ENCODE data around the gene CHPF.

Gene CHPF

GRCh38 chr2:219540784-219541504, 2.7 kb downstream of the CHPF start:
- no CpG with 5 or more reads among the region's 12 CpGs for WGBS (ENCODE audit: insufficient coverage, insufficient read length)
- Histone ChIP-seq H3K9me3 (ENCODE audit: control insufficient read depth, insufficient read depth, low read length) (no peaks in the 10 kb centered on the region), H3K4me3 (ENCODE audit: low read length) (no peak overlapping the region)

GRCh38 chr2:219539926-219540678, 3.5 kb downstream of the CHPF start:
- DNase-seq (ENCODE audit: low read depth, low spot score) = no peak
- WGBS (ENCODE audit: insufficient coverage, insufficient read length) = no CpG with 5 or more reads among the region's 46 CpGs
- H3K4me1 ChIP-seq (ENCODE audit: control insufficient read depth, insufficient read depth, low read length) = peaks cover 11% of the 10 kb centered on the region; the same call in 1 of the 2 replicates

More at GRCh38 chr2:219540784-219541504, 2.7 kb downstream of the CHPF start:
- Histone ChIP-seq H3K36me3 (ENCODE audit: control insufficient read depth, insufficient read depth, low read length) (peaks cover 15% of the 10 kb centered on the region), H3K4me1 (ENCODE audit: control insufficient read depth, insufficient read depth, low read length) (peaks cover 11% of the 10 kb centered on the region; the same call in 1 of the 2 replicates), H3K27ac (ENCODE audit: low read length) (no peak overlapping the region), H3K27me3 (ENCODE audit: control insufficient read depth, insufficient read depth, low read length) (no peaks in the 10 kb centered on the region)
- no peak for DNase-seq (ENCODE audit: low read depth, low spot score)

DNA sequence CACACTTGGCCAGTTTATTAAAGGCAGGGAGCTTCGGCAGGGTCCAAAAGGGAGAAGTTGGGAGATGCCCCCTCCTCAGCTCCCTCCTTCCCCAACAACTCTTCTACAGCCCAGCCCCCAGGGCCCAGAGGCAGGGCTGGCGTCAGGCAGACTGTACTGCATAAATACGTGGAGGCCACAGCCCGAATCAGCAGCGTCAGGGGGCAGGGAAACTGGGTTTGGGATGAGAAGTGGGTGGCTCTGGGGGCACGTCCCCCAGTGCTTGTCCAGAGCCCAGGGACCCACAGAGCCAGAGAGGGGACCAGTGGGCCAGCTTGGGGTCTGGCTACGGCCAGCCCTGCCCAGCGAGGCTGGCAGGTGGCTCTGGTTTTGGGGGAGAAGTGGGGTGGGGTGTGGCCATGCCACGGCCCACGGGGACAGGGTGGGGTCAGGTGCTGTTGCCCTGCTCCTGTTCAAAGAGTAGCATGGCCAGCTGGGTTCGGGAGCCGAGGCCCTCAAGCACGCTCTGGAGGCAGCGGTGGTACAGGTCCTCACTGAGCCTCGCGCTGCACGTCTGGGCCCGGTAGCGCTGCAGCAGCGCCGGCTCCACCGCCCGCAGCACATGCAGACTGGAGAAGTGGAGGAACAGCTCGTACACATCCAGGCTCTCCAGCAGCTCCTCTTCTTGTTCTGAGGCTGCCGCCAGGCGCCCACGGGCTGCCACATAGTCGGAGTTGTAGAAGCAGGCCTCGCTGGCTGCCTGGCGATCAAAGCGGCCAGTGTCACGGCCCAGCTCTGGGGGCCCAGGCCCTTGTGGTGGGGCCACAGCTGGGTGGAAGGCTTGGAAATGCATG, 4.4 kb downstream of the CHPF start:
- Histone ChIP-seq H3K4me3 (ENCODE audit: low read length) (no peak overlapping the region), H3K27ac (ENCODE audit: low read length) (no peak overlapping the region), H3K27me3 (ENCODE audit: control insufficient read depth, insufficient read depth, low read length) (no peaks in the 10 kb centered on the region), H3K4me1 (ENCODE audit: control insufficient read depth, insufficient read depth, low read length) (peaks cover 9% of the 10 kb centered on the region; the same call in 1 of the 2 replicates), H3K9me3 (ENCODE audit: control insufficient read depth, insufficient read depth, low read length) (no peaks in the 10 kb centered on the region), H3K36me3 (ENCODE audit: control insufficient read depth, insufficient read depth, low read length) (peaks cover 15% of the 10 kb centered on the region)
- WGBS (ENCODE audit: insufficient coverage, insufficient read length) = no CpG with 5 or more reads among the region's 32 CpGs
- no peak for DNase-seq (ENCODE audit: low read depth, low spot score)

More at GRCh38 chr2:219539926-219540678, 3.5 kb downstream of the CHPF start:
- no peak overlapping the region for H3K27ac ChIP-seq (ENCODE audit: low read length)
- no peaks in the 10 kb centered on the region for H3K27me3 ChIP-seq (ENCODE audit: control insufficient read depth, insufficient read depth, low read length)
- H3K9me3 ChIP-seq (ENCODE audit: control insufficient read depth, insufficient read depth, low read length) = no peaks in the 10 kb centered on the region
- H3K4me3 ChIP-seq (ENCODE audit: low read length) = no peak overlapping the region
- peaks cover 15% of the 10 kb centered on the region for H3K36me3 ChIP-seq (ENCODE audit: control insufficient read depth, insufficient read depth, low read length)

DNA sequence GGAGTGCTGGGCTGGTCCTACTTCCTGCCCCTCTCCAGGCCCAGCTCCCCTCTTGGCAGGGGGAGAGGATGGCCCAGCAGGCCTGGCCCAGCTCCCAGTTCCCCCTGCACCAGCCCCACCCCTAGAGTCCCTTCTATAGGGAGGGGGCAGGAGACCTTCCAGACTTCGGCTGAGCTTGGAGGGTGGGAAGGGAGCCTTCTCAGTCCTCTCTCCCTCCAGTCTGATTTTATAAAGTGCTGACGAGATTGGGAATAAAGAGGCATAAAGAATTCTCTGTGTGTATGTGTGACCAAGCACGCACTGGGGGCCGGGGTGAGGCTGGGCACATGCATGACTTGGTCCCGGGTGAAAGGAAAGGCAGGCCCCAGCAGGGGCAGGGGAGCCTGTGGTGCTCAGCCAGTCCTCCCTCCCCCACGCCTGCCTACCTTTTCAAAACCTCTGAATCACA, 5.1 kb downstream of the CHPF start:
- Histone ChIP-seq H3K9me3 (ENCODE audit: control insufficient read depth, insufficient read depth, low read length) (no peaks in the 10 kb centered on the region), H3K36me3 (ENCODE audit: control insufficient read depth, insufficient read depth, low read length) (peaks cover 15% of the 10 kb centered on the region), H3K27ac (ENCODE audit: low read length) (no peak overlapping the region), H3K27me3 (ENCODE audit: control insufficient read depth, insufficient read depth, low read length) (no peaks in the 10 kb centered on the region), H3K4me3 (ENCODE audit: low read length) (no peak overlapping the region), H3K4me1 (ENCODE audit: control insufficient read depth, insufficient read depth, low read length) (peaks cover 9% of the 10 kb centered on the region; the same call in 1 of the 2 replicates)
- WGBS (ENCODE audit: insufficient coverage, insufficient read length) = no CpG with 5 or more reads among the region's 6 CpGs
- no peak for DNase-seq (ENCODE audit: low read depth, low spot score)

DNA sequence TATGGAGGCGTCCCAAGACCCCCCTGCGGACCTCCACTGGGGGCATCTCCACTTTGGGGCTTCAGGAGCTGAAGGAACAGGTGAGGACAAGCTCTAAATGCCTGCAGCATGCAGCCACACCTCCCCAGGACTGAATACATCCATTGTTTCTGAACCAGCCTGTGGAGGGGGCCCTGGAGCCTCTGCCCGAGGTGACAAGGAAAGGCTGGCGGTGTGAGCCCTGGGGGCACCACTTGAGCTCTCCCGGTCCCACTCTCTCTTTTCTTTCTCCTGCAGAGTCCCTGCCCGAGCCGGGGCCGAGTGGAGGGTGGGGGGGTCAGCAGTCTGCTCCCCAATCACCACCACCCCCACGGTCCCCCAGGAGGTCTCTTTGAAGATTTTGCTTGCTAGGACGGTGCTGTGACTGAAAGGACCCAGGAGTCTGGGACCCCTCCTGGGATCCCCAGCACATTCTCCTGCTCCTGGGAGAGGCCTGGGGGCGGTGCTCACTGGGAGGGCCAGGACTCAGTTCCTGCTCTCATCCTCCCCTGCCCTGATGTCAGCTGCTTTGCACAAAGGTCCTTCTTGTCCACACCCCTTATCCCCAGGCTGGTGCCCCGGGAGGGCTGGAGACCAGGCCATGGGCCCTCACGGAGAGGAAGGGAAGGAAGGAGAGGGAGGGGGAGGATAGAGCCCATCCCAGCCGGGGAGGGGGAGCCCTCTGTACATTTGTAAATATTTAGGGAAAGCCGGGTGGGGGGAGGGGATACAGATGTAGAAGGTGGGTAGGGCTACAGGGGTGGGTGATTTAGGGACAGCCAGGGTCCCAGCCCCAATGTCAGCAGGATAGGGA, 5.7 kb downstream of the CHPF start:
- H3K4me1 ChIP-seq (ENCODE audit: control insufficient read depth, insufficient read depth, low read length) = peaks cover 9% of the 10 kb centered on the region; the same call in 1 of the 2 replicates
- no peak overlapping the region for H3K27ac ChIP-seq (ENCODE audit: low read length)
- no CpG with 5 or more reads among the region's 15 CpGs for WGBS (ENCODE audit: insufficient coverage, insufficient read length)

DNA sequence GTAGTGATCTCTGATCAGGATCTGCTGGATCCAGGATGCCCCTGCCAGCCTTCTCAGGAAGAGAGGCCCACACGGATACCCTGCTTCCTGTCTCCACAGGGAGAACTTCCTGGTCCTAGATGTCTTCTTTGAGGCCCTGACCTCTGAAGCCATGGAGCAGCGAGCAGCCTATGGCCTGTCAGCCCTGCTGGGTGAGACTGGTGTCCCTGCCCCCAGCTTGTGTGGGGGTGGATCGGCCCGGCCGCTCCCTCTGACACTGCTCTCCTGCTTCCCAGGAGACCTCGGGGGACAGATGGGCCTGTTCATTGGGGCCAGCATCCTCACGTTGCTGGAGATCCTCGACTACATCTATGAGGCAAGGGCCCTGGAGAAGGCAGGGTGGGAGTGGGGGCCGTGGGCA, 6.6 kb downstream of the CHPF start:
- DNase-seq (ENCODE audit: low read depth, low spot score) = no peak
- Histone ChIP-seq H3K9me3 (ENCODE audit: control insufficient read depth, insufficient read depth, low read length) (no peaks in the 10 kb centered on the region), H3K27me3 (ENCODE audit: control insufficient read depth, insufficient read depth, low read length) (no peaks in the 10 kb centered on the region), H3K36me3 (ENCODE audit: control insufficient read depth, insufficient read depth, low read length) (peaks cover 15% of the 10 kb centered on the region), H3K27ac (ENCODE audit: low read length) (no peak overlapping the region), H3K4me1 (ENCODE audit: control insufficient read depth, insufficient read depth, low read length) (peaks cover 9% of the 10 kb centered on the region; the same call in 1 of the 2 replicates), H3K4me3 (ENCODE audit: low read length) (no peak overlapping the region)
- WGBS (ENCODE audit: insufficient coverage, insufficient read length) = no CpG with 5 or more reads among the region's 9 CpGs

More for the DNA sequence above, 5.7 kb downstream of the CHPF start:
- Histone ChIP-seq H3K9me3 (ENCODE audit: control insufficient read depth, insufficient read depth, low read length) (no peaks in the 10 kb centered on the region), H3K27me3 (ENCODE audit: control insufficient read depth, insufficient read depth, low read length) (no peaks in the 10 kb centered on the region), H3K4me3 (ENCODE audit: low read length) (no peak overlapping the region), H3K36me3 (ENCODE audit: control insufficient read depth, insufficient read depth, low read length) (peaks cover 15% of the 10 kb centered on the region)
- DNase-seq (ENCODE audit: low read depth, low spot score) = no peak

- WGBS (ENCODE audit: insufficient coverage, insufficient read length) = no CpG with 5 or more reads among the region's 16 CpGs
- Histone ChIP-seq H3K9me3 (ENCODE audit: control insufficient read depth, insufficient read depth, low read length) (no peaks in the 10 kb centered on the region), H3K4me3 (ENCODE audit: low read length) (no peak overlapping the region), H3K27ac (ENCODE audit: low read length) (no peak overlapping the region), H3K27me3 (ENCODE audit: control insufficient read depth, insufficient read depth, low read length) (no peaks in the 10 kb centered on the region), H3K36me3 (ENCODE audit: control insufficient read depth, insufficient read depth, low read length) (peaks cover 15% of the 10 kb centered on the region), H3K4me1 (ENCODE audit: control insufficient read depth, insufficient read depth, low read length) (peaks cover 8% of the 10 kb centered on the region; the same call in 1 of the 2 replicates)
- no peak for DNase-seq (ENCODE audit: low read depth, low spot score)
Measured at GRCh38 chr2:219536425-219536824, 7.2 kb downstream of the CHPF start.

DNA sequence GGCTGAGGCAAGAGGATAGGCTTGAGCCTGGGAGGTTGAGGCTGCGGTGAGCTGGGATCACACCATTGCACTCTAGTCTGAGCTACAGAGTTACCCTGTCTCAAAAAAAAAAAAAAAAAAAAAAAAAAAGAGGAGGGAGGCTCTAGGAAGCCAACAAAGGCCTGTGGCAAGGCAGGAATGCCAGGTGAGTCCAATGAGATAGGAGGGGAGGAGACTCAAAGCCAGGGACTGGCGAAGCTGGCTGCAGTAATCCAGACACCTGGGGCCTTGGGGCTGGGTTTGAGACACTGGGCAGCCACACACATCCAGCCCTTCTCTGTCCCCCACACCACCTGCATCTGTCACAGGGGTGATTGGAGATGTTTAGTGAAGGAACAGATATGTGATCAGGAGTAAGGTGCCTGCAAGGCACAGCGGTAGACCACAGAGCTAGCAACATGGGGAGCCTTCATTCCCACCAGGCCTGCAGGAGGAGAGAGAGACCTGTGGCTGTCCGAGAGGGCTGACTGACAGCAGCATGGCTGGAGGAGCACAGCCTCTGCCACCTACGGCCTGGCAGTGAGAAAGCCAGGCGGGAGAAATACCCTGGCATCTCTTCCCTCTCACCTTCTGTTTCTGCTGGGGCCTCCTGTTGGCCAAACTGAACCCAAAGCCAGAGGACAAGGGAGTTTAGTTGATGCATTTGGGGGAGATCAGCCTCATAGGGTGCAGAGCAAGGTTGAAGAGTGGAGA, 9.5 kb downstream of the CHPF start:
- DNase-seq (ENCODE audit: low read depth, low spot score) = no peak
- H3K9me3 ChIP-seq (ENCODE audit: control insufficient read depth, insufficient read depth, low read length) = no peaks in the 10 kb centered on the region
- H3K36me3 ChIP-seq (ENCODE audit: control insufficient read depth, insufficient read depth, low read length) = peaks cover under 1% of the 10 kb centered on the region; the same call in 1 of the 2 replicates
- H3K4me1 ChIP-seq (ENCODE audit: control insufficient read depth, insufficient read depth, low read length) = peaks cover 11% of the 10 kb centered on the region; the same call in 1 of the 2 replicates
- no peak overlapping the region for H3K4me3 ChIP-seq (ENCODE audit: low read length)
- WGBS (ENCODE audit: insufficient coverage, insufficient read length) = no CpG with 5 or more reads among the region's 6 CpGs
- H3K27me3 ChIP-seq (ENCODE audit: control insufficient read depth, insufficient read depth, low read length) = peaks cover 3% of the 10 kb centered on the region; the same call in 1 of the 2 replicates
- H3K27ac ChIP-seq (ENCODE audit: low read length) = no peak overlapping the region

- H3K36me3 ChIP-seq (ENCODE audit: control insufficient read depth, insufficient read depth, low read length) = no peaks in the 10 kb centered on the region
- no peaks in the 10 kb centered on the region for H3K9me3 ChIP-seq (ENCODE audit: control insufficient read depth, insufficient read depth, low read length)
- H3K4me3 ChIP-seq (ENCODE audit: low read length) = no peak overlapping the region
- WGBS (ENCODE audit: insufficient coverage, insufficient read length) = no CpG with 5 or more reads among the region's 8 CpGs
- peaks cover 4% of the 10 kb centered on the region; the same call in 1 of the 2 replicates for H3K4me1 ChIP-seq (ENCODE audit: control insufficient read depth, insufficient read depth, low read length)
- H3K27ac ChIP-seq (ENCODE audit: low read length) = no peak overlapping the region
- no peak for DNase-seq (ENCODE audit: low read depth, low spot score)
- peaks cover 3% of the 10 kb centered on the region; the same call in 1 of the 2 replicates for H3K27me3 ChIP-seq (ENCODE audit: control insufficient read depth, insufficient read depth, low read length)
Measured at GRCh38 chr2:219532378-219532649, 11.3 kb downstream of the CHPF start.
